RWPE2 (cell line): ENCODE results near the gene DLG2.

Experiments
- ATAC-seq: fragments of 200-7000 bp; cut with Tn5 transposase; 3 replicates; pipeline ENCODE4 v1.9.1; 2021; ENCODE audit warnings: low read depth
- DNase-seq: peaks from one replicate; pipeline ENCODE4 v3.0.0-alpha.2; 2020; ENCODE audit warnings: low spot score
- H3K27ac ChIP-seq: fragments of 450-650 bp; 2 replicates; pipeline ENCODE4 v1.5.1; 2017; ENCODE audit warnings: mild to moderate bottlenecking; ENCODE audit not compliant: poor library complexity, severe bottlenecking
- H3K27me3 ChIP-seq: fragments of 250-450 bp; sonication (Bioruptor Pico); 2 replicates; pipeline ENCODE4 v1.5.1; 2021; ENCODE audit warnings: mild to moderate bottlenecking, moderate library complexity; ENCODE audit not compliant: insufficient read depth, poor library complexity, severe bottlenecking
- H3K36me3 ChIP-seq: fragments of 250-450 bp; sonication (Bioruptor Pico); 2 replicates; pipeline ENCODE4 v1.5.1; 2020; ENCODE audit warnings: low read depth, mild to moderate bottlenecking, moderate library complexity
- H3K4me1 ChIP-seq: fragments of 250-450 bp; sonication (Bioruptor Pico); 2 replicates; pipeline ENCODE4 v1.5.1; 2021; ENCODE audit warnings: mild to moderate bottlenecking, moderate library complexity; ENCODE audit not compliant: insufficient read depth, poor library complexity, severe bottlenecking
- H3K4me3 ChIP-seq: fragments of 250-450 bp; sonication (Bioruptor Pico); 2 replicates; pipeline ENCODE4 v1.5.1; 2021; ENCODE audit warnings: mild to moderate bottlenecking, moderate library complexity; ENCODE audit not compliant: severe bottlenecking
- H3K9me3 ChIP-seq: fragments of 250-450 bp; sonication (Bioruptor Pico); 2 replicates; pipeline ENCODE4 v1.5.1; 2021; ENCODE audit warnings: mild to moderate bottlenecking, moderate library complexity; ENCODE audit not compliant: severe bottlenecking
- TF ChIP-seq, protein P1 (sequence below): fragments of 450-650 bp; IDR thresholded peaks from one replicate; pipeline ENCODE4 v1.5.1; 2017; ENCODE audit warnings: mild to moderate bottlenecking, moderate library complexity; ENCODE audit not compliant: poor library complexity, severe bottlenecking

DLG2 gene

DNA sequence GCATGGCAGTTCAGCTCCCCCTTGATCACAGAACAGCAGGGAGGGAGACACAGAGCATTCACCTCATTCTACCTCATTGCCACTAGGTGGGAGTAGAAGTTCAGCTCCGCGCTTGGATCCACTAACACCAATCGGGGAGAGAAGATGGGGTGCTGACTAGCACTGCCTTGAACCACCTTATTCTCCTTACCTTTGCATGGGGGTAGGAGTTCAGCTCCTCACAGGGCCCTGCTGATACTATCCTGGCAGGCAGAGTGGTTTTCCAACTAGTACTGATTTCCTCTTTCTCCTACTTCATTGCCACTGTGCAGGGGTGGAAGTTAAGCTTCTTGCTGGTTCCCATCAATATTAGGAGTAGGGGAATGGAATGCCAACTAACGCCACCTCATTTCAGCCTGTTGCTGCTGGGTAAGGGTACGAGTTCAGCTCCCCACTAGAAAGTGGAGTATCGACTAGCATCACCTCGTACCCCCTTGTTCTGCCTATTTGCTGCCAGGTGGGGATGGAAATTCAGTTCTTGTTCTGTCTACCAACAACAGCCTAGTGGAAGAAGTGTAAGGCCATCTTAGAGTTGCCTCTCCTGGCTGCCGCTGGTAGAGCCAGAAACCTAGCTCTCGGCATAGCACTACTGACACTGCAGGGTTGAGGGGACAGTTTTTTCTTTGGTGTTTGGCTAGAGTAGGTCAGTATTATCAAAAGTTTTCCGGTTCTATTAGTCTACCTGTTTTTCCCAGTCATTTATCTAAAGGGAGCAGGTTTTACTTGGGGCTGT lies 1790.1 kb downstream of the DLG2 start:
- ATAC-seq (peak; percentile 87), DNase-seq (no peak)
- no peak overlapping the region for H3K27ac ChIP-seq
- no peaks in the 10 kb centered on the region for H3K9me3 ChIP-seq
- H3K27me3 ChIP-seq, result no peaks in the 10 kb centered on the region
- H3K36me3 ChIP-seq, result no peaks in the 10 kb centered on the region
- H3K4me3 ChIP-seq, result no peak overlapping the region
- TF ChIP-seq, protein P1, sequence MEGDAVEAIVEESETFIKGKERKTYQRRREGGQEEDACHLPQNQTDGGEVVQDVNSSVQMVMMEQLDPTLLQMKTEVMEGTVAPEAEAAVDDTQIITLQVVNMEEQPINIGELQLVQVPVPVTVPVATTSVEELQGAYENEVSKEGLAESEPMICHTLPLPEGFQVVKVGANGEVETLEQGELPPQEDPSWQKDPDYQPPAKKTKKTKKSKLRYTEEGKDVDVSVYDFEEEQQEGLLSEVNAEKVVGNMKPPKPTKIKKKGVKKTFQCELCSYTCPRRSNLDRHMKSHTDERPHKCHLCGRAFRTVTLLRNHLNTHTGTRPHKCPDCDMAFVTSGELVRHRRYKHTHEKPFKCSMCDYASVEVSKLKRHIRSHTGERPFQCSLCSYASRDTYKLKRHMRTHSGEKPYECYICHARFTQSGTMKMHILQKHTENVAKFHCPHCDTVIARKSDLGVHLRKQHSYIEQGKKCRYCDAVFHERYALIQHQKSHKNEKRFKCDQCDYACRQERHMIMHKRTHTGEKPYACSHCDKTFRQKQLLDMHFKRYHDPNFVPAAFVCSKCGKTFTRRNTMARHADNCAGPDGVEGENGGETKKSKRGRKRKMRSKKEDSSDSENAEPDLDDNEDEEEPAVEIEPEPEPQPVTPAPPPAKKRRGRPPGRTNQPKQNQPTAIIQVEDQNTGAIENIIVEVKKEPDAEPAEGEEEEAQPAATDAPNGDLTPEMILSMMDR, result peak; percentile 78
- no peaks in the 10 kb centered on the region for H3K4me1 ChIP-seq

DNA sequence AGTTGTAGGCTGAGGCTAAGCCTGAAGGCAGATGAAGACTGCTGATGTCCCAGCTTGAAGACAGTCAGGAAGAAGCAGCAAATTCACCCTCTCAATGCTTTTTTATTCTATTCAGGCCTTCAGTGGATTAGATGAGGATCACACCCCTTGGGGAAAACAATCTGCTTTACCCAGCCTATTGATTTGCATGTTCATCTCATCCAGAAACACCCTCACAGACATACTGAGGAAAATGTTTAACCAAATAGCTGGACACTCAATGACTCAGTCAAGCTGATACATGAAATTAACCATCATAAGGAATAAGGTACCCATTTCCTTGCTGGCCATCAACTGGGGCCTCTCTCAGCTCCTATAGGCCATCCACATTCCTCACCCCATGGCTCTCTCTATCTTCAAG lies 1791.1 kb downstream of the DLG2 start:
- Histone ChIP-seq H3K4me3 (no peak overlapping the region), H3K36me3 (no peaks in the 10 kb centered on the region), H3K9me3 (no peaks in the 10 kb centered on the region), H3K27ac (no peak overlapping the region), H3K4me1 (no peaks in the 10 kb centered on the region), H3K27me3 (no peaks in the 10 kb centered on the region)
- ATAC-seq (no peak), DNase-seq (no peak)
- TF ChIP-seq, protein P1, result no peak

DNA sequence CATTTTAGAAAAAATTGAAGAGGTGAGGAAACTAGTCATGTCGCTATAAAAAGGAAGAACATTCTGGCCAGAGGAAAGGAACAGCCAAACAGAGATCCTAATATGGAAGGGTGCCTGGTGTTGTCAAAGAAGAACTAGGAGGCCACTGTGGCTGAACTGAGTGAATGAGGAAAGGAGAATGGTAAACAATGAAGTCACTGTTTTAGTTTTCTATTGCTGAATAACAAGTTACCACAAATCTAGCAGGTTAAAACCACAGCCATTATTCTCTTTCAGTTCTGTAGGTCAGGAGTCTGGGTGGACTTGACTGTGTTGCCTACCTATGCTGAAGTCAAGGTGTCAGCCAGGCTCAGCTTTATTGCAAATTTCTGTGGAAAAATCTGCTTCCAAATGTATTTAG lies 1791.7 kb downstream of the DLG2 start:
- DNase-seq, result no peak
- ATAC-seq, result no peak
- H3K27ac ChIP-seq, result no peak overlapping the region
- no peaks in the 10 kb centered on the region for H3K4me1 ChIP-seq
- H3K27me3 ChIP-seq, result no peaks in the 10 kb centered on the region
- no peaks in the 10 kb centered on the region for H3K9me3 ChIP-seq
- TF ChIP-seq, protein P1, result no peak
- H3K4me3 ChIP-seq, result no peak overlapping the region
- H3K36me3 ChIP-seq, result no peaks in the 10 kb centered on the region

DNA sequence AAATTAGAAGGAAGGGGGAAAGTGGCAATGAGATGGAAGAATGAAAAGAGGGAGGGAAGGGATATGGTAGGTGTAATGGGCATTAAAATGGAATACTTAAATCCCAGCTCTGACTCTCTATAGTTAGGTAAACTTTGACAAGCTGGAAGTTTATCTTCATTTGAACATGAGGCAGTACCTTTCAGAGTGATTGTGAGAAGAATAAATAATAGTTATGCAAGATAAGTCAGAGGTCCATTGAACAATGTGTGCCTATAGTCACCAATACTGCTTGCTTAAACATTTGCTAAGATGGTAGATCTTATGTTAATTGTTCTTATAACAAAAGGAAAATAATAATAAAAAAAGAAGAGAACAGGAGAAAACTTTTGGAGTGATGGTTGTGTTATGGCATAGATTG lies 1795.2 kb downstream of the DLG2 start:
- H3K27me3 ChIP-seq, result no peaks in the 10 kb centered on the region
- H3K27ac ChIP-seq, result no peak overlapping the region
- no peaks in the 10 kb centered on the region for H3K4me1 ChIP-seq
- TF ChIP-seq, protein P1, result no peak
- no peaks in the 10 kb centered on the region for H3K36me3 ChIP-seq
- DNase-seq, result no peak
- no peak for ATAC-seq
- H3K9me3 ChIP-seq, result no peaks in the 10 kb centered on the region
- no peak overlapping the region for H3K4me3 ChIP-seq

DNA sequence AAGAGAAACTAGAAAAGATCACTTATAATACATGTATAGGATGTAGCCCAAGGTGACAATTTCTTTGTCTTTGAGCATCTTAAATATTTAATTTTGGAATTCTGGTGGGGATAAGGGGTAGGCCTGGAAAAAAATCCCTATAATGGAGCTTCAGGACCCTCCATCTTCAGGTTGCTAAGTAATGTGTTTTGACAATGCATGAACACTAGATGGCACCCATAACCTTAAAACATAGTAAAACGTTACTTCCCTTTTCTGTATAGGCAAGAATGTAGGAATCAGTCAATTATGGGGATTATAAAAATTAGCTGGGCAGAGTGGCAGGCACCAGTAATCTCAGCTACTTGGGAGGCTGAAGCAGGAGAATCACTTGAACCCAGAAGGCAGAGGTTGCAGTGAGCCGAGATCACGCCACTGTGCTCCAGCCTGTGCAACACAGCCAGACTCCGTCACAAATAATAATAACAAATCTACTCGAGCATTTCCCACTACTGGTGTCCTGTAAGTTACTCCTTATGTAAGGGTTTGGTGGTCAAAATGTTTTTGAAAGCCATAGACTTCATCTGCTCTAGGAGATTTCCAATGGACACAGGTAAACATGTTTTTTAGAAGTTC lies 1799.1 kb downstream of the DLG2 start:
- Histone ChIP-seq H3K27me3 (no peaks in the 10 kb centered on the region), H3K27ac (no peak overlapping the region), H3K9me3 (no peaks in the 10 kb centered on the region), H3K36me3 (no peaks in the 10 kb centered on the region), H3K4me1 (no peaks in the 10 kb centered on the region), H3K4me3 (no peak overlapping the region)
- TF ChIP-seq, protein P1, result peak; percentile 72
- DNase-seq, result no peak
- peak; percentile 51; the same call in 1 of the 3 replicates for ATAC-seq
